ENCODE measurements around the gene PAQR7. TPM values are rescaled to one million over a fixed set of nuclear protein-coding genes. Genes with fewer than 3 reads are reported as not detected.

The PAQR7 gene
- polyA plus RNA-seq, 1 experiment, result 12.6 TPM

DNA sequence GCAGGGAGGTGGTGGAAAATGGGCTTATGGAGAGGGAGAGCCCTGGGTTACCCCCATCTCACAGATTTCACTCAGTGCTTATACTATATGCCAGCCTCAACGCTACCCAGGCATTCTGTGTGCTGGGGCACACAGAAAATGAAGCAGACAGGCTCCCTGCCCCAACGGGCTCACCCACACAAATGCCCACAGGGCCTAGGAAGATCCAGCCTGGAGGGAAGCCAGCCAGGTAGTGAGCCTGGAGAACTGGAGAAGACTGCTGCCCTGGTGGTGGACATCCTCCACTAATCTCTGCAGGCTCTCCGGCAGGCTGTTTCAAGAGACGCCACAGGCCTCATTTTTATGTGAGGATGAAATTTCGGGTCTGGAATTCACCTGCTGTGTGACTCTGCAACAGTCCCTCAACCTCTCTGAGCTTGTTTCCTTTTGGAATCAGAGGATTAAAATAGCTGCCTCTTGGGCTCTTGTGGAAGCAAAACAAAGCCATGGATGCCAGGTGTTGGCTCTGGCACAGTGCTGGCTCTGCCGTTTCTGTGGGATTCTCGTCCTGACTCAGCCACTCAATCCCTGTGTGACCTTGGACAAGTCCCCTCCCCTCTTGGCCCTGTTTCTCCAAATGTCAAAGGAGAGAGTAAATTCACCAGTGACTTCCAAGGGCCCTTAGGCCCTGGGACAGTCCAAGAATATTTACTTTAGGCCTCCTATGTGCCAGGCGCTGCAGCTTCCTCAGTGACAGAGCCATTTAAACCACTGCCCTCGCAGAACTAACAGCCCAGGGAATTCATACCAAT is 3.6 kb downstream of the PAQR7 start:
- POLR2A ChIA-PET, result no interaction called here
- no peak for TF ChIP-seq CTCF (IDR thresholded peaks at IDR 0.05; ENCODE audit: insufficient read depth, low read depth, low read length)
- Histone ChIP-seq H3K36me3 (ENCODE audit: control insufficient read depth, insufficient read depth, low read length) (peaks cover 8% of the 10 kb centered on the region; the same call in 1 of the 2 replicates), H3K27me3 (ENCODE audit: control insufficient read depth, insufficient read depth, low read length) (no peaks in the 10 kb centered on the region), H3K4me3 (ENCODE audit: low read depth, low read length) (no peak overlapping the region)
- DNase-seq (ENCODE audit: low read depth), result no peak
- CTCF ChIA-PET, result interaction anchor here (0.6 kb wide), 1 partner anchor 71 kb away, joined by 4 read pairs; no protein-coding TSS in a partner anchor

DNA sequence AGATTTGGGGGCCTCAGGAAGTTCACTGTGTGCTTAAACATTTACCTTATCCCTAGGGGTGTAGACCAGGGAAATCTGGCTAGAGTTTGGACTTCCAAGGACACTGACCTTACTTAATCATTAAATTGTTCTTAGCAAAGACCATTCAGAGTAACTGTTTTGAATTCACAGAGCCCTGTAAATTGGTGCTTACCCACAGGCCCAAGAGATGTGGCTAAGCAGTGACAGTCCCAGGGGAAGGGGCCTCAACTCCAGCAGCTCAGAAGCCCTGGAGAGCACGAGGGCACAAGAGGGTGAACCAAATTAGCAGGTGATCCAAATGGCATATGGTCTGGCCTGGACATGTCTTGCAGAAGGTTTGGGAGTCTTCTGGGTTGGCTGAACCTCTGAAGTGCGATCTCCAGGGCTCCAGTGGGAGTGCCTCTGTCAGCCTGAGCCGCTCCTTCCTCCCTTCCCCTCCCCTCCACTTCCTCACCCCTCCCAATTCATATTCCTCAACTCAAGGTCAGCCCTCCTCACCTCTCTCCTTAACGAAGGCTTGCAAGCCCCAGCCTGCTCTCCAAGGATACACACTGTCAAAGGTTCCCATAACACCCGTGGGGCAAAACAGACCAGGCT is 4.3 kb downstream of the PAQR7 start:
- H3K4me3 ChIP-seq (ENCODE audit: low read depth, low read length), result no peak overlapping the region
- H3K27me3 ChIP-seq (ENCODE audit: control insufficient read depth, insufficient read depth, low read length), result no peaks in the 10 kb centered on the region
- no peak for TF ChIP-seq CTCF (IDR thresholded peaks at IDR 0.05; ENCODE audit: insufficient read depth, low read depth, low read length)
- CTCF ChIA-PET, result no interaction called here
- H3K36me3 ChIP-seq (ENCODE audit: control insufficient read depth, insufficient read depth, low read length), result peaks cover 8% of the 10 kb centered on the region; the same call in 1 of the 2 replicates
- POLR2A ChIA-PET, result no interaction called here
- DNase-seq (ENCODE audit: low read depth), result no peak

- Histone ChIP-seq H3K27me3 (ENCODE audit: control insufficient read depth, insufficient read depth, low read length) (no peaks in the 10 kb centered on the region), H3K36me3 (ENCODE audit: control insufficient read depth, insufficient read depth, low read length) (peaks cover 8% of the 10 kb centered on the region; the same call in 1 of the 2 replicates), H3K4me3 (ENCODE audit: low read depth, low read length) (no peak overlapping the region)
- no peak for DNase-seq (ENCODE audit: low read depth)
- CTCF ChIA-PET, result no interaction called here
- POLR2A ChIA-PET, result no interaction called here
- no peak for TF ChIP-seq CTCF (IDR thresholded peaks at IDR 0.05; ENCODE audit: insufficient read depth, low read depth, low read length)
Measured at GRCh38 chr1:25870614-25871013, 4.9 kb downstream of the PAQR7 start.

DNA sequence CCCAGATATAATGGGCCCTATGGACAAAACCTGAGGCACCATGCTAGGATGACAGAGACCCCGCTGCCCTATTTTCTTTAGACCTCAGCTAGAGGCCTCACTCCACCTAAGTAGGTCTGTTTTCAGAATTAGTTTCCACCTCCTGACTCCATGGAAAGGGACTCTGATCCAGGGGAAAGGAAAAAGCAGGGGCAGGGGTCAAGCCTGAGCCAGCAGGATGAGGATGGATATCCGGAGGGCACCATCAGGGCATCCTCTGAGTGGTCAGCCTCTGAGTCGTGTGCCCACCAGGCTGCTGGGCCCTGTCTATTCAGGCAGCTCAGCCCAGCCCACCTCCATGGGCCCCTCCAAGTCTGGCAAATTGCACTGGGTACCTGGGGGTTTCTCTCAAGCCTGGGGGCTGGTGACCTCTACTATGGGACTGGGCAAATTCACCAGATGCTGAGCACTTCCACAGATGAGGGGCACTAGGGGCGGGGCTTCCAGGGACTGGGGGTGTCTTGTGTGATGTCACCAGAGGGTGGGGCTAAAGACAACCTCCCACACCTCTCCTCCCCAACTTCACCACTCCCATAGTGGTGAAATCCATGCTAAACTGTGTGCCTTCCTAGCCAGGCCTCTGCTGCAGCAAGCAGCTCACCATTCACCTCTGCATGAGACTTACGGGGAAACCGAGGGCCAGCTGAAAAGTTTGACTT is 5.5 kb downstream of the PAQR7 start:
- no peak for DNase-seq (ENCODE audit: low read depth)
- ChIA-PET CTCF (no interaction called here), POLR2A (interaction anchor here (0.6 kb wide), 1 partner anchor 25 kb away, joined by 4 read pairs; no protein-coding TSS in a partner anchor)
- H3K36me3 ChIP-seq (ENCODE audit: control insufficient read depth, insufficient read depth, low read length), result peaks cover 8% of the 10 kb centered on the region; the same call in 1 of the 2 replicates
- no peak overlapping the region for H3K4me3 ChIP-seq (ENCODE audit: low read depth, low read length)
- no peaks in the 10 kb centered on the region for H3K27me3 ChIP-seq (ENCODE audit: control insufficient read depth, insufficient read depth, low read length)
- no peak for TF ChIP-seq CTCF (IDR thresholded peaks at IDR 0.05; ENCODE audit: insufficient read depth, low read depth, low read length)
